Mucosa of descending colon (tissue), 3 donors: Measurements from ENCODE around the gene DNALI1. TPM values are rescaled to one million over a fixed set of nuclear protein-coding genes. Genes with fewer than 3 reads are reported as not detected.
A peak's percentile ranks its signal among the peaks of the same experiment; 100 is the strongest.

Experiments used
- ATAC-seq: fragments of 200-7000 bp; cut with Tn5 transposase; one replicate; pipeline ENCODE4 v1.9.1; 2020; ENCODE audit warnings: mild to moderate bottlenecking, moderate library complexity
- DNase-seq, 3 donors: peaks; one replicate each; pipeline ENCODE4 v3.0.0-alpha.2; 2020
- H3K36me3 ChIP-seq: fragments of 200-600 bp; one replicate; pipeline ENCODE4 v1.8.0; 2021; ENCODE audit warnings: low read depth, mild to moderate bottlenecking
- H3K4me1 ChIP-seq: fragments of 200-600 bp; one replicate; pipeline ENCODE4 v1.8.0; 2021; ENCODE audit warnings: low read depth, mild to moderate bottlenecking
- H3K4me3 ChIP-seq: fragments of 200-600 bp; one replicate; pipeline ENCODE4 v1.8.0; 2021; ENCODE audit warnings: mild to moderate bottlenecking
- H3K9me3 ChIP-seq: fragments of 200-600 bp; one replicate; pipeline ENCODE4 v1.8.0; 2021; ENCODE audit warnings: mild to moderate bottlenecking
- intact Hi-C, 2 donors: fragments of 100-400 bp; cut with DNase I in 1 of 2; cut with micrococcal nuclease in 1 of 2; formaldehyde crosslinking; loops; one replicate each; pipeline versions ENCODE4 v1.11.0 to v1.11.1; 2022; cut with DNase I, micrococcal nuclease
- long read RNA-seq, 2 donors: library from polyadenylated mRNA; unstranded; transcript quantifications; one replicate each; pipeline ENCODE4 v2.0.0, GENCODE V29; 2019 to 2021
- total RNA-seq, 3 donors: library from RNA; stranded (reverse); fragmentation: NEBNext Ultra II Directional in 2 of 3; extraction: Animal tissue kit (Norgen Biotek cat#: 25700) in 2 of 3; gene quantifications; one replicate each; pipeline versions ENCODE4 v1.2.1 to v1.2.4, GENCODE V29; 2021 to 2023
- TF ChIP-seq, protein P1 (sequence below): fragments of 200-600 bp; IDR thresholded peaks from one replicate; pipeline ENCODE4 v1.8.0; 2022; ENCODE audit warnings: antibody characterized with exemption, mild to moderate bottlenecking
- donor health status: DM: no; HTN: no; CAD: no; lungs with moderate emphysema.
- donor health status: DM: no; HTN: no; CAD: no.
- donor health status: DM: no; HTN: yes; CAD: no.

Gene DNALI1
- 1 to 10 TPM; 3.2 to 9.1 (median 3.6) TPM for total RNA-seq
- long read RNA-seq, donor 1, partial matches to known transcripts, result 0 of 5 reads
- long read RNA-seq, donor 1, other reads (novel, unspliced or antisense), result 0 of 5 reads
- long read RNA-seq, donor 2, partial matches to known transcripts, result 0 of 4 reads
- long read RNA-seq, donor 2, other reads (novel, unspliced or antisense), result 0 of 4 reads

DNA sequence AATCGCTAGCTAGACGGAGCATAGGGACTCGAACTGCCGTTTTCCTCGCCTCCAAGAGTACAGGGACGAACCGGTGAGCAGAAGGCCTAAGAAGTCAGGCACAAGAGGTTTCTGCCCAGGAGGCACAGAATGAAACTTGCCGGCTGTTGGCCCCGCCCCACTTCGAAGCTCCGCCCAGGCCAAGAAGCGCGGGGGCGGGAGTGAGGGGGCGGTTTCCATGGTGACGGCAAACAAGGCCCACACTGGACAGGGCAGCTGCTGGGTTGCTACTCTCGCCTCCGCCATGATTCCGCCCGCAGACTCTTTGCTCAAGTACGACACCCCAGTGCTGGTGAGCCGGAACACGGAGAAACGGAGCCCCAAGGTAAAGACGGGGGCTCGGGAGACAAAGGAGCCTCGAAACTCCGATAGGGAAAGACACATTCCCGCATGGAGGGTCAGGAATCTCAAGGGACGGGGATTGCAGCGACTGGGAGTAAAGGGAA is at the start of gene DNALI1:
Gene DNALI1, plus strand, starts transcription at position 229 of the 485 bp plus-strand sequence. Its CDS starts 55 bp downstream, at position 284.
- peaks cover 18% of the 10 kb centered on the region for H3K4me1 ChIP-seq
- no peak within 1 kb of the TSS for H3K4me3 ChIP-seq
- TF ChIP-seq, protein P1, sequence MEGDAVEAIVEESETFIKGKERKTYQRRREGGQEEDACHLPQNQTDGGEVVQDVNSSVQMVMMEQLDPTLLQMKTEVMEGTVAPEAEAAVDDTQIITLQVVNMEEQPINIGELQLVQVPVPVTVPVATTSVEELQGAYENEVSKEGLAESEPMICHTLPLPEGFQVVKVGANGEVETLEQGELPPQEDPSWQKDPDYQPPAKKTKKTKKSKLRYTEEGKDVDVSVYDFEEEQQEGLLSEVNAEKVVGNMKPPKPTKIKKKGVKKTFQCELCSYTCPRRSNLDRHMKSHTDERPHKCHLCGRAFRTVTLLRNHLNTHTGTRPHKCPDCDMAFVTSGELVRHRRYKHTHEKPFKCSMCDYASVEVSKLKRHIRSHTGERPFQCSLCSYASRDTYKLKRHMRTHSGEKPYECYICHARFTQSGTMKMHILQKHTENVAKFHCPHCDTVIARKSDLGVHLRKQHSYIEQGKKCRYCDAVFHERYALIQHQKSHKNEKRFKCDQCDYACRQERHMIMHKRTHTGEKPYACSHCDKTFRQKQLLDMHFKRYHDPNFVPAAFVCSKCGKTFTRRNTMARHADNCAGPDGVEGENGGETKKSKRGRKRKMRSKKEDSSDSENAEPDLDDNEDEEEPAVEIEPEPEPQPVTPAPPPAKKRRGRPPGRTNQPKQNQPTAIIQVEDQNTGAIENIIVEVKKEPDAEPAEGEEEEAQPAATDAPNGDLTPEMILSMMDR, result no peak
- no peaks in the 10 kb centered on the region for H3K36me3 ChIP-seq
- DNase-seq (peak; percentile 79 to 89 (median 84)), ATAC-seq (peak; percentile 86)
- intact Hi-C loops, result no loop called here
- no peaks in the 10 kb centered on the region for H3K9me3 ChIP-seq

DNA sequence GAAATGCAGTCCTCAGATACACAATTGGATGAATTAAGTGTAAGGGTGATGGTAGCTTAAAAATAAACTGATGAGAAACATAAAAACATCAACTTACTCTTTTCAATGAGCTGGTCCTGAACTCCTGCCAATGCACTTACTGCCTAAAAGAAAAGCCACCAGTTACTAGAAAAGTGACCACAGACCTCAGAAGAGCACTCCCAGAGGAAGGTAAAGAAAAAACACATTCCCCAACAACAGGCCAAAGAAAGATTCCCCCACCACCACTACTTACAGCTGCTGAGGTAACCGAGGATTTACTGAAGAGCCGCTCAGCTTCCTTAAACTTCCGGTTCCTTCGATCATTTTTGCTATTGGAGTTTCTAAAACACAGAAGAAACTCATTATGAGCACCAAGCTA is 47.6 kb upstream of the DNALI1 start:
- H3K4me1 ChIP-seq, result peaks cover 6% of the 10 kb centered on the region
- TF ChIP-seq, protein P1, result no peak
- DNase-seq (no peak), ATAC-seq (no peak)
- no peaks in the 10 kb centered on the region for H3K36me3 ChIP-seq
- intact Hi-C loops, result no loop called here
- no peak overlapping the region for H3K4me3 ChIP-seq
- no peaks in the 10 kb centered on the region for H3K9me3 ChIP-seq

DNA sequence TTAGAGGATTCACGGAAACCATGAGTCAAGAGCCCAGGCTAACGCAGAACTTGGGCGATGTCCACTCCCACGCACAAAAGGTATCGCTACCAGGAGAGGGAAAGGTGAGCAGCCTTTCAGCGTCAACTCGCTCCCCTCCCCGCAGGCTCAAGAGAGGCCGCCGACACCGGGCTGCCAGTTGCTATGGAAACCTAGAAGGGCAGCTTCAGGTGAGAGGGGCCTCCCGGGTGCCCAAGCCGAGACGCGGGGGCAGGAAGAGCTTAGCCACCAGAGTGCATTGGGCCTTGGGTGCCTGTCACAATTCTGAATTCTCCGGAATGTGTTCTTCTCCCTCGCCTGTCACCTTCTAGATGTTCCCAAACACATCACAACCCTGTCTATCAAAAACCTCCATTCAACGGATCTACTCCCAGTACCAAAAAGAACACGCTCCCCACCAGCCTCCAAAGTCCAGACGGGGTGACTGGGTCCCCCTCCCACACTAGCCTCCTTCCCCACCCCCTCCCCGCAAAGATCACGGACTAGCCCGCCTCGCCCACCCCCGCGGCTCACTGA is 42.9 kb upstream of the DNALI1 start:
- H3K9me3 ChIP-seq, result no peaks in the 10 kb centered on the region
- peak; percentile 14 to 62 (median 45) for DNase-seq
- H3K4me1 ChIP-seq, result peaks cover 6% of the 10 kb centered on the region
- peak overlapping the region; percentile 57 for H3K4me3 ChIP-seq
- ATAC-seq, result peak; percentile 8
- H3K36me3 ChIP-seq, result no peaks in the 10 kb centered on the region
- intact Hi-C loops, result no loop called here
- TF ChIP-seq, protein P1, result no peak

DNA sequence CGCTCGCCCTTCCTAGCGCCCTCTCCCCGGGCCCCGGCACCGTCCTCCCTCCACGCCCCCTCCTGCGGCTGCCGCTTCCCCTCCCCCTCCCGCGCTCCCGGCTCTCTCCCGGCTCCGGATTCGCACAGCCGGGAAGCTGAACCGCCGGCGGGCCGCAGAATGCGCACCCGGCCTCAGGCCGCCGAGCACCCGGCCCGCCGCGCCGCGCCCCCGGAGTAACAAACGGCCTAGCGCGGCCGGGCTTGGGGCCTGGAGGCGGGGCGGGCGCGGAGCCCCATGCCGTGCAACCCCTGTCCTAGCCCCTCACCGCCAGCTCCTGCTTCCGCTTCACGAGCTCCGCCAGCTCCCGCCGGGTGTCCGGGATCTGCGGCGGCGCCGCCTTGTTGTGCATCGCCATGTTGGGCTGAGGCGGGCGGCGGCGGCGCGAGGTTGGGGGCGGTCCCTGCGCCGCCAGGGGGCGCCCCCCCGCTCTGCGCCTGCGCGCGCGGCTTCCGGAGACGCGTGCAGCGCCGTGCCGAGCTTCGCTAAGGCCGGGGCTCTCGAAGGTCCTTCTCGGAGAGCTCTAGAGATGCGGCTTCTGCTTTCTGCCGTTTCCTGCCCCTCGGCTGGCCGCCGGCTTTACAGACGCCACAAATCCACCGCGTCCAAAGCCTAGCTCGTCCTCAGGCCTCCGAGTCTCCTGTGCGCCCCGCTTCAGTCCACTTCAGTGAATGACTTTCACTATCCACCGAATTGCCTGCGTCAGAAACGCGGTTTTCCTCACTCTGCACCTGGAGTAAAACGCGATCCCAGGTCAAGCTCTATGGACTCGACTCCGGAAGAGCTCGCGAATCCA is 42.2 kb upstream of the DNALI1 start, which contains the start of gene MEAF6:
Gene MEAF6, minus strand, starts transcription at position 417 of the 835 bp plus-strand sequence. Its CDS starts 20 bp downstream, at position 397.
- peak; percentile 100 for ATAC-seq
- Histone ChIP-seq H3K36me3 (no peaks in the 10 kb centered on the region), H3K4me1 (peaks cover 6% of the 10 kb centered on the region), H3K4me3 (peak within 1 kb of the TSS; percentile 57), H3K9me3 (no peaks in the 10 kb centered on the region)
- peak; percentile 84 to 90 (median 85) for DNase-seq
- intact Hi-C loops, result no loop called here
- TF ChIP-seq, protein P1, result peak; percentile 69

DNA sequence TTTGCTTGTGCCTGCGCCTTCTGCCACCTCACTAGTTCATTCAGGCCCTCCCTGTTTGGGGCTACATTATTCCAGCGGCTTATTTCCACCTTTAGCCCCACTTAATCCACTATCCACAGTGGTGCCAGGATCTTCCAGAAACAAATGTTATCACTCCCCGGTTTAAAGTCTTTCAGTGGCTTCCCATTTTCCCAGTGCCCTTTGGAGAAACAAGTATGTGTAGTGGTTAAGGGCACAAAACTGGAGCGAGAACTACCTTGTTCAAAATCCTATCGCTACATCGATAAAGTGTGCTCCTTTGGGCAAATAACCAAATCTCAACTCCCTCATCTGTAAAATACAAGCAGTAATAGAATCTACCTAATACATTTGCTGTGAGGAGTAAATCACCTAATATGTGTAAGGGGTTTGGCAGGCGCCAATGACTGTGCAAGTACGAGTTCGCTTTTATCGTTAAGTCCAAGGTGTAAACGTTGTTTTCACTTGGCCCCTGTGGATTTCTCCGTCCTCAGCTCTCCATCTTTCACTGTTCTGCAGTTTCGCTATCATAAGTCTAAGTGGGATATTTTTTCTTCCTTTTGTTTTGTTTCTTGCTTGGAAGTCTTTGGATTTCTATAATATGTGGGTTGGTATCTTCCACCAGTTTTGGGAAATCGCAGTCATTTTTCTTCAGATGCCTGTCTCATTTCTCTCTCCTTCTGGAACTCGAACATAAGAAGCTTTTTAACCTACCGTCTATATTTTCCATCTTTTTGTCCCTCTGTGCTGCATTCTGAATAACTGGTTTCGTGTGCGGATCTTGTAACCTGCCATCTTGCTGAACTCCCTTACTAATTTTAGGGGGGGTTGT is 41.3 kb upstream of the DNALI1 start:
- Histone ChIP-seq H3K9me3 (no peaks in the 10 kb centered on the region), H3K4me1 (peaks cover 6% of the 10 kb centered on the region), H3K36me3 (no peaks in the 10 kb centered on the region), H3K4me3 (peak overlapping the region; percentile 57)
- TF ChIP-seq, protein P1, result no peak
- no peak for ATAC-seq
- intact Hi-C loops, result no loop called here
- DNase-seq, result peak in 1 of 3 donors; percentile 4
